Cardiac muscle cell (in vitro differentiated cells and primary cell): ENCODE measurements around the gene REPIN1. TPM values are rescaled to one million over a fixed set of nuclear protein-coding genes. Genes with fewer than 3 reads are reported as not detected.
A peak's percentile ranks its signal among the peaks of the same experiment; 100 is the strongest.

Experiments
- DNase-seq, 2 donors: peaks; one replicate each; pipeline versions ENCODE4 v3.0.0 to v3.0.0-alpha.2; 2010 to 2017; ENCODE audit warnings: low read depth in 1 of 2, low spot score in 1 of 2
- H3K27ac ChIP-seq: fragments of 200-600 bp; sonication (generic); 2 replicates; pipeline ENCODE4 v1.5.1; 2016
- H3K27me3 ChIP-seq: fragments of 200-600 bp; sonication (generic); 2 replicates; pipeline ENCODE4 v1.6.0; 2016; ENCODE audit warnings: control low read depth
- H3K36me3 ChIP-seq: fragments of 200-600 bp; sonication (generic); 2 replicates; pipeline ENCODE4 v1.5.1; 2016; ENCODE audit warnings: control low read depth
- H3K4me1 ChIP-seq: fragments of 200-600 bp; sonication (generic); 2 replicates; pipeline ENCODE4 v1.8.1; 2017; ENCODE audit warnings: low read depth, mild to moderate bottlenecking, mixed run types
- H3K4me3 ChIP-seq: fragments of 200-600 bp; sonication (generic); 2 replicates; pipeline ENCODE4 v1.5.1; 2016; ENCODE audit warnings: mild to moderate bottlenecking
- H3K9me3 ChIP-seq: fragments of 200-600 bp; sonication (generic); 2 replicates; pipeline ENCODE4 v1.5.1; 2017; ENCODE audit warnings: low read depth, mild to moderate bottlenecking, control low read depth
- CTCF ChIP-seq: IDR thresholded peaks from 2 replicates; pipeline ENCODE4 v1.5.1; 2012; ENCODE audit warnings: low read depth, mild to moderate bottlenecking, low read length
- polyA plus RNA-seq: library from polyadenylated mRNA; unstranded; fragments of >200 nt; fragmentation: Nextera tagmentation; extraction: Ambion mirVana; gene quantifications from 2 replicates; pipeline ENCODE4 v1.2.1, GENCODE V29; 2016
- total RNA-seq: library from RNA; depleted of rRNA; stranded (reverse); fragments of >200 nt; gene quantifications from 2 replicates; pipeline ENCODE4 v1.2.3, GENCODE V29; 2016

The REPIN1 gene
- total and polyA plus RNA-seq, 2 experiments from 2014 or later, result 185 to 270 TPM

GRCh38 chr7:150368884-150369747 is 494 bp downstream of the REPIN1 start:
- peak overlapping the region; percentile 64 for H3K4me3 ChIP-seq
- TF ChIP-seq CTCF, result no peak
- H3K36me3 ChIP-seq, result peaks cover 14% of the 10 kb centered on the region
- H3K27me3 ChIP-seq, result no peaks in the 10 kb centered on the region
- peak overlapping the region; percentile 100 for H3K27ac ChIP-seq
- peaks cover 37% of the 10 kb centered on the region for H3K4me1 ChIP-seq
- peak; percentile 75 to 90 for DNase-seq
- H3K9me3 ChIP-seq, result no peaks in the 10 kb centered on the region

GRCh38 chr7:150369748-150370501 is 1.3 kb downstream of the REPIN1 start:
- H3K27me3 ChIP-seq, result no peaks in the 10 kb centered on the region
- H3K4me3 ChIP-seq, result peak overlapping the region; percentile 64
- no peak for DNase-seq
- H3K27ac ChIP-seq, result peak overlapping the region; percentile 100
- no peak for TF ChIP-seq CTCF
- no peaks in the 10 kb centered on the region for H3K9me3 ChIP-seq
- peaks cover 16% of the 10 kb centered on the region for H3K36me3 ChIP-seq
- peaks cover 41% of the 10 kb centered on the region for H3K4me1 ChIP-seq

- peak overlapping the region; percentile 100 for H3K27ac ChIP-seq
Observed at GRCh38 chr7:150370612-150371071, 2.0 kb downstream of the REPIN1 start.

GRCh38 chr7:150371131-150371995 is 2.7 kb downstream of the REPIN1 start:
- no peak for DNase-seq
- H3K4me1 ChIP-seq, result peaks cover 47% of the 10 kb centered on the region
- H3K27me3 ChIP-seq, result no peaks in the 10 kb centered on the region
- H3K4me3 ChIP-seq, result no peak overlapping the region
- no peak for TF ChIP-seq CTCF
- H3K27ac ChIP-seq, result peak overlapping the region; percentile 100
- no peaks in the 10 kb centered on the region for H3K9me3 ChIP-seq
- peaks cover 16% of the 10 kb centered on the region for H3K36me3 ChIP-seq

More at GRCh38 chr7:150370612-150371071, 2.0 kb downstream of the REPIN1 start:
- H3K9me3 ChIP-seq, result no peaks in the 10 kb centered on the region
- DNase-seq, result peak in 1 of 2 donors; percentile 71
- no peak overlapping the region for H3K4me3 ChIP-seq
- peaks cover 16% of the 10 kb centered on the region for H3K36me3 ChIP-seq
- TF ChIP-seq CTCF, result no peak
- peaks cover 41% of the 10 kb centered on the region for H3K4me1 ChIP-seq
- H3K27me3 ChIP-seq, result no peaks in the 10 kb centered on the region

- DNase-seq, result no peak
- H3K36me3 ChIP-seq, result peaks cover 16% of the 10 kb centered on the region
- H3K9me3 ChIP-seq, result no peaks in the 10 kb centered on the region
- H3K4me1 ChIP-seq, result peaks cover 47% of the 10 kb centered on the region
- TF ChIP-seq CTCF, result no peak
- H3K27ac ChIP-seq, result peak overlapping the region; percentile 92
- no peaks in the 10 kb centered on the region for H3K27me3 ChIP-seq
- no peak overlapping the region for H3K4me3 ChIP-seq
Observed at GRCh38 chr7:150371996-150372270, 3.3 kb downstream of the REPIN1 start.
